ENCODE results near the gene C5orf46.

Gene C5orf46

GRCh38 chr5:147857302-147858129, 48.8 kb downstream of the C5orf46 start:
- TF ChIP-seq ZNF8 (CRISPR knock-in tag; IDR thresholded peaks at IDR 0.05) (no peak), TCF4 (CRISPR knock-in tag; IDR thresholded peaks at IDR 0.05; ENCODE audit: borderline replicate concordance) (no peak), PPARA (CRISPR knock-in tag; IDR thresholded peaks at IDR 0.05; ENCODE audit: borderline replicate concordance) (no peak), OSR1 (CRISPR knock-in tag; IDR thresholded peaks at IDR 0.05) (no peak), ZFP3 (CRISPR knock-in tag; IDR thresholded peaks at IDR 0.05) (no peak), CSRNP3 (CRISPR knock-in tag; IDR thresholded peaks at IDR 0.05) (no peak), BACH2 (CRISPR knock-in tag; IDR thresholded peaks at IDR 0.05; ENCODE audit: borderline replicate concordance) (no peak), PATZ1 (CRISPR knock-in tag; IDR thresholded peaks at IDR 0.05; ENCODE audit: borderline replicate concordance) (no peak), ZNF70 (CRISPR knock-in tag; IDR thresholded peaks at IDR 0.05) (no peak), GLIS3 (CRISPR knock-in tag; IDR thresholded peaks at IDR 0.05) (no peak), ESRRG (CRISPR knock-in tag; IDR thresholded peaks at IDR 0.05) (no peak), ARNTL (CRISPR knock-in tag; IDR thresholded peaks at IDR 0.05; ENCODE audit: borderline replicate concordance, low read depth) (no peak), ZNF565 (CRISPR knock-in tag; conservative IDR thresholded peaks at IDR 0.05; ENCODE audit: low read depth) (no peak), ISL1 (CRISPR knock-in tag; IDR thresholded peaks at IDR 0.05) (no peak), ZFP30 (CRISPR knock-in tag; IDR thresholded peaks at IDR 0.05) (no peak), CSDC2 (CRISPR knock-in tag; IDR thresholded peaks at IDR 0.05) (no peak), TOX (CRISPR knock-in tag; IDR thresholded peaks at IDR 0.05; ENCODE audit: borderline replicate concordance) (no peak)
- TF ChIP-seq, protein P1, sequence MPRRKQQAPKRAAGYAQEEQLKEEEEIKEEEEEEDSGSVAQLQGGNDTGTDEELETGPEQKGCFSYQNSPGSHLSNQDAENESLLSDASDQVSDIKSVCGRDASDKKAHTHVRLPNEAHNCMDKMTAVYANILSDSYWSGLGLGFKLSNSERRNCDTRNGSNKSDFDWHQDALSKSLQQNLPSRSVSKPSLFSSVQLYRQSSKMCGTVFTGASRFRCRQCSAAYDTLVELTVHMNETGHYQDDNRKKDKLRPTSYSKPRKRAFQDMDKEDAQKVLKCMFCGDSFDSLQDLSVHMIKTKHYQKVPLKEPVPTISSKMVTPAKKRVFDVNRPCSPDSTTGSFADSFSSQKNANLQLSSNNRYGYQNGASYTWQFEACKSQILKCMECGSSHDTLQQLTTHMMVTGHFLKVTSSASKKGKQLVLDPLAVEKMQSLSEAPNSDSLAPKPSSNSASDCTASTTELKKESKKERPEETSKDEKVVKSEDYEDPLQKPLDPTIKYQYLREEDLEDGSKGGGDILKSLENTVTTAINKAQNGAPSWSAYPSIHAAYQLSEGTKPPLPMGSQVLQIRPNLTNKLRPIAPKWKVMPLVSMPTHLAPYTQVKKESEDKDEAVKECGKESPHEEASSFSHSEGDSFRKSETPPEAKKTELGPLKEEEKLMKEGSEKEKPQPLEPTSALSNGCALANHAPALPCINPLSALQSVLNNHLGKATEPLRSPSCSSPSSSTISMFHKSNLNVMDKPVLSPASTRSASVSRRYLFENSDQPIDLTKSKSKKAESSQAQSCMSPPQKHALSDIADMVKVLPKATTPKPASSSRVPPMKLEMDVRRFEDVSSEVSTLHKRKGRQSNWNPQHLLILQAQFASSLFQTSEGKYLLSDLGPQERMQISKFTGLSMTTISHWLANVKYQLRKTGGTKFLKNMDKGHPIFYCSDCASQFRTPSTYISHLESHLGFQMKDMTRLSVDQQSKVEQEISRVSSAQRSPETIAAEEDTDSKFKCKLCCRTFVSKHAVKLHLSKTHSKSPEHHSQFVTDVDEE (CRISPR knock-in tag; IDR thresholded peaks at IDR 0.05): no peak
- TF ChIP-seq, protein P2, sequence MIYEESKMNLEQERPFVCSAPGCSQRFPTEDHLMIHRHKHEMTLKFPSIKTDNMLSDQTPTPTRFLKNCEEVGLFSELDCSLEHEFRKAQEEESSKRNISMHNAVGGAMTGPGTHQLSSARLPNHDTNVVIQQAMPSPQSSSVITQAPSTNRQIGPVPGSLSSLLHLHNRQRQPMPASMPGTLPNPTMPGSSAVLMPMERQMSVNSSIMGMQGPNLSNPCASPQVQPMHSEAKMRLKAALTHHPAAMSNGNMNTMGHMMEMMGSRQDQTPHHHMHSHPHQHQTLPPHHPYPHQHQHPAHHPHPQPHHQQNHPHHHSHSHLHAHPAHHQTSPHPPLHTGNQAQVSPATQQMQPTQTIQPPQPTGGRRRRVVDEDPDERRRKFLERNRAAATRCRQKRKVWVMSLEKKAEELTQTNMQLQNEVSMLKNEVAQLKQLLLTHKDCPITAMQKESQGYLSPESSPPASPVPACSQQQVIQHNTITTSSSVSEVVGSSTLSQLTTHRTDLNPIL (CRISPR knock-in tag; IDR thresholded peaks at IDR 0.05; ENCODE audit: low read depth): no peak
- ATAC-seq: peak; percentile 92

DNA sequence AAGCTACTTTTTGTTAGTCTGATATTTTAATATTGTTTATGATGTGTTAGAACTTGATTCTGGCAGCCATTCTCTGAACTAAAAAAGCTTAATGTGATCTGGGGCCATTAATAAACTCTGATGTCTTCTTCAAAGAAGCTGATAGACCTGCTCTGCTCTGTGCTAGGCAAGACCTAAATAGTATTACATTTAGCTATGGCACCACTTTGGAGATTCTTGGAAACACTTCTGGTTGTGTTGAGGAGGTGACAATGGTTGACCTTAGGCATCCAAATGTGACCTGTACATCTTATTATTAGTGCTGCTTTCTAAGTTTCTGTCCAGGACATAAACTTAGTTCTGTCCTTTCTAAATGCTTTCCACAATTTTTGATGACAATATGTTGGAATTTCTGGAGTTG, 49.5 kb downstream of the C5orf46 start:
- ATAC-seq: no peak
- TF ChIP-seq SNAI2 (CRISPR knock-in tag; IDR thresholded peaks at IDR 0.05) (no peak), ZNF8 (CRISPR knock-in tag; IDR thresholded peaks at IDR 0.05) (no peak), TOX (CRISPR knock-in tag; IDR thresholded peaks at IDR 0.05; ENCODE audit: borderline replicate concordance) (no peak), POU6F1 (CRISPR knock-in tag; IDR thresholded peaks at IDR 0.05; ENCODE audit: borderline replicate concordance, low read depth) (no peak), PPARA (CRISPR knock-in tag; IDR thresholded peaks at IDR 0.05; ENCODE audit: borderline replicate concordance) (no peak), CSDC2 (CRISPR knock-in tag; IDR thresholded peaks at IDR 0.05) (no peak), ZFP30 (CRISPR knock-in tag; IDR thresholded peaks at IDR 0.05) (no peak), CSRNP3 (CRISPR knock-in tag; IDR thresholded peaks at IDR 0.05) (no peak), ESRRG (CRISPR knock-in tag; IDR thresholded peaks at IDR 0.05) (no peak), BACH2 (CRISPR knock-in tag; IDR thresholded peaks at IDR 0.05; ENCODE audit: borderline replicate concordance) (no peak), ARNTL (CRISPR knock-in tag; IDR thresholded peaks at IDR 0.05; ENCODE audit: borderline replicate concordance, low read depth) (no peak), ZNF565 (CRISPR knock-in tag; conservative IDR thresholded peaks at IDR 0.05; ENCODE audit: low read depth) (no peak)

Measured in SK-N-SH treated with all-trans-retinoic acid at 6 μM for 48 hours (cell line).